HG03442 (cell line): Measurements from ENCODE around the gene CHTOP.
"Not testable (repeated sequence)": the region's sequence is repeated elsewhere in the genome, so short reads cannot be mapped to it uniquely, and the experiment has no call there.

Source experiments
- ATAC-seq: cut with Tn5 transposase; IDR thresholded peaks from one replicate; pipeline ENCODE4 v1.9.1; 2021; ENCODE audit warnings: mild to moderate bottlenecking, moderate library complexity; ENCODE audit not compliant: unreplicated experiment

CHTOP gene

DNA sequence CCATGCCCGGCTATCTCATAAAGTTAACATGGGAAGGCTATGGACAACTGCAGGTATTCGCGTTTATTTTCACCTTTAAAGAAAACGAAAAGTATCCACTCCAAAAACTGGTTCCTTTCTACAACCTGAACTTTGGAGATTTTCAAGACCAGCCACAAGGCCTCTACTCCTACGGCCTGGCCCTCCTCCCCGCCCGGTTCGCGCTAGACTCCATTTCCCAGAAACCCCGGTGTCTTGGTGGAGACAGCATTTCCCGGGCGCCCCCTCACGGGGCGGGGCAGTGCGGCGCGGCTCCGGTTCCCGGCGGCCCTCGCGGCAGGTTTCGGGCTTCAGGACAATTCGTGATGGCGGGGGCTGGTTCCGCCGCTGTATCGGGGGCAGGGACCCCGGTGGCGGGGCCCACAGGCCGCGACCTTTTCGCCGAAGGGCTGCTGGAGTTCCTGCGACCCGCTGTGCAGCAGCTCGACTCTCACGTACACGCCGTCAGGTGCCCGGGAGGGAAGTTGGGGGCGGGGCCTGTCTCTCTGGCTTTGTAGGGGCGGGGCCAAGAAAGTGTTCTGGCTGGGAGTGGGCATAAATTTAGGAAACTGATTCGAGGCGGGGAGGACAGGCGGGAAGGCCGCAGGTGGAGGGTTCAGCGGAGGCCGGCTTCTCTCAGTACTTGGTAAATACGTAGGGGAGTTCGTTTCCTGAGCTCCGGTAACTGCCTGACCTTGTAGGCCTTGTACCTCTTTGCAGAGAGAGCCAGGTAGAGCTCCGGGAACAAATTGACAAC, 24.7 kb downstream of the CHTOP start, which contains the start of gene SNAPIN:
Gene SNAPIN, plus strand, starts transcription at position 304 of the 775 bp plus-strand sequence. Its CDS starts 41 bp downstream, at position 345.
- ATAC-seq = peak; percentile 86

DNA sequence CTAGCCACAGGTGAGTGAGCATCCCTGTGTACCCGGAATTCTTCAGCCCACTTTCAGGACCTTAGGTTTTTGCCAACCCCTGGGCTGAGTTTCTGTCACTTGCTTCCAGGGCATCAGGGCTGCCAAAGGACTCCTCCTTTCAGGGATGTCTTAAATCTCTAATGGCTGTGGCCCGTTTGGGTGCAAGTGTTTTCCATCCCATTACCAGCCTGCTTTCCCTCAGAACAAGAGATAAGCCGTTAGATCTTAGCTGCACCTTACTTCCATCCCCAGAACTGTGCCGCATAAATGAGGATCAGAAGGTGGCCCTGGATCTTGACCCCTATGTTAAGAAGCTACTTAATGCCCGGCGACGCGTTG, 25.3 kb downstream of the CHTOP start:
- ATAC-seq = no peak

DNA sequence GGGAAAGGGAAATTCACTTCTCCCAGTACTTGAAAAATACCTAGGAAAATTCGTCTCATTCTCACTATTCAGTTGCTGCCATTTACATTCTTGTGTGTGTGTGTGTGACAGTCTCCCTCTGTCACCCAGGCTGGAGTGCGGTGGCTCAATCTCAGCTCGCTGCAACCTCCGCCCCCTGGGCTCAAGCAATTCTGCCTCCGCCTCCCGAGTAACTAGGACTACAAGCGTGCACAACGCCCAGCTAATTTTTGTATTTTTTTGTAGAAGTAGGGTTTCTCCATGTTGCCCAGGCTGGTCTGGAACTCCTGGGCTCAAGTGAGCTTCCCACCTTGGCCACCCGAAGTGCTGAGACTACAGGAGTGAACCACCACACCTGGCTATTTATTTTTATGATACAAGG, 25.8 kb downstream of the CHTOP start:
- no peak for ATAC-seq

DNA sequence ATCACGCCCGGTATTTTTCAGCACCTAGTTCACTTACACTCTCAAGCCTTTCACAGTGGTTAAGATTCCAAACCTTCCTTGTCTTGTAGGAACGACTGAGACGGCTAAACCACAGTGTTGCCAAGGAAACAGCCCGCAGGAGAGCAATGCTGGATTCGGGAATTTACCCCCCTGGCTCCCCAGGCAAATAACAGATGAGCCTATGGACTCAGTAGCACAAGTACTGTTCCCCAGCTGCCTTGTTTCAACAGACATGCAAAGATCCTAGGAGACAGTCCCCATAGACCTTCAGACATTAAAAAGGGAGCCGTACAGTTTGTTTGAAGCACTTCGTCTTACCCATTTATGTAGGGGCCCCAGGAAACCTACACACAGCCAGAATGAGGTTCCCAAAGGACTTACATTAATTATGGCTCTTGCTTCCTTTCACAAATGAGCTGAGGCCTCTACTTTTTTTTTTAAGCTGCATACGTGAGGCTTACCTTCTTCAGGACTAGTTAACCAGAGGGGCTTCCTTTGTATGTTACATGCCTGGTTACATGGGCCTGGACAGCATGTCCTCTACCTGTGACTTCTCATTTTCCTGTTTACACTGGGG, 27.3 kb downstream of the CHTOP start:
- no peak for ATAC-seq

DNA sequence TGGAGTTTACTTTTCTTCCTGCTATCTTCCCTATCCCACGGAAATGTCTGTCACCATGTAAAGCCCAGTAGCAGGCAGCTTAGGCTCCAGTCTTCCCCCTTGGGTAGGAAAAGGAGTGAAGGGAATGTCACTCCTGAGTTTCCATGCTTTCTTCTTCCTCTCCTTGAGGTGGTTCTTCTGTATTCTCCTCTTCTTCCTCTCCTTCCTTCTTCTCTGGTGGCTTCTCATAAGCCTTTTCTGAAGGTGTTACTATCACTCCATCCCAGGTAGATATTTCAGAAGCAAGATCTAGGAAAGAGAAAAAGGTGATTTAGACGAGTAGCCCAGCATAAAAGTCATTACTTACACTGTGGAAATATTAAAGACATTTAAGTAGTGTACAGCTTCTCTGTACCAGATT, 28.4 kb downstream of the CHTOP start:
- ATAC-seq = no peak

DNA sequence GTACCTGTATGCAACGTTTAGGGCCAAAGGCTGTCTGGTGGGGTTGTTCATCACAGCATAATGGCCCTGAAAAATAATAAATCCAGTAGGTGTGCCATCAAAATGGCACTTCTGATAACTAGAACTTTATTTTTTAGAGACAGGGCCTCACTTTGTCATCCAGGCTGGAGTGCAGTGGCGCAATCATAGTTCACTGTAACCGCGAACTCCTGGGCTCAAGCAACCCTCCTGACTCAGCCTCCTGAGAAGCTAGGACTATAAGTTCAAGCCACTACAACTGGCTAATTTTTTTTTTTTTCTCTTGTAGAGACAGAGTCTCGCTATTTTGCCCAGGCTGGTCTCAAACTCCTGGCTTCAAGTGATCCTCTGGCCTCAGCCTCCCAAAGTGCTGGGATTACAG, 29.3 kb downstream of the CHTOP start:
- ATAC-seq = no peak

DNA sequence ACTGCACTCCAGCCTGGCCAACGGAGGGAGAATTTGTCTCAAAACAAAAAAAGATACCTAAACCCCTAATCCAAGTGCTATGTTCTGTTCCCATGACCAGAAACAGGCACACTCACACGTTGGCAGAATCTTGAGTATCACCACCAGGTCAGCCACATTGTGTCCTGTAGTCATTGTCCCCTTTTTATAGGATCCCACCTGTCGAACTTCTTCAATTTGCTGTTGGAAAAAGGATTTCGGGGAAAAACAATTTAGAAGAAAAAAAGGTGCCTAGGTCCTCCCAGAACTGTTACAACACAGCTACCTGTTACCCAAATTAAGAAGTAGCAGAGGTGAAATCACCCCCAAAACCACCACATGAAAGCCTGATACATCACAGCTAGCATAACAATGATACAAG, 33.6 kb downstream of the CHTOP start:
- no peak for ATAC-seq

DNA sequence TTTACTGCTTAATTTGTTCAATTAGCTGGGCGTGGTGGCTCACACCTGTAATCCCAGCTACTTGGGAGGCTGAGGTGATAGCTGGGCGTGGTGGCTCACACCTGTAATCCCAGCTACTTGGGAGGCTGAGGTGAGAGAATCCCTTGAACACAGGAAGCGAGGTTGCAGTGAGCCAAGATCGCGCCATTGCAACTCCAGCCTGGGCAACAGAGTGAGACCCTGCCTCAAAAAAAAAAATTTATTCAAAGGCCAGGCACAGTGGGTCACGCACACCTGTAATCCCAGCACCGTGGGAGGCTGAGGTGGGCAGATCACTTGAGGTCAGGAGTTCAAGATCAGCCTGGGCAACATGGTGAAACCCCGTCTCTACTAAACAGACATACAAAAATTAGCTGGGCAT, 34.8 kb downstream of the CHTOP start:
- ATAC-seq = not testable (repeated sequence)

DNA sequence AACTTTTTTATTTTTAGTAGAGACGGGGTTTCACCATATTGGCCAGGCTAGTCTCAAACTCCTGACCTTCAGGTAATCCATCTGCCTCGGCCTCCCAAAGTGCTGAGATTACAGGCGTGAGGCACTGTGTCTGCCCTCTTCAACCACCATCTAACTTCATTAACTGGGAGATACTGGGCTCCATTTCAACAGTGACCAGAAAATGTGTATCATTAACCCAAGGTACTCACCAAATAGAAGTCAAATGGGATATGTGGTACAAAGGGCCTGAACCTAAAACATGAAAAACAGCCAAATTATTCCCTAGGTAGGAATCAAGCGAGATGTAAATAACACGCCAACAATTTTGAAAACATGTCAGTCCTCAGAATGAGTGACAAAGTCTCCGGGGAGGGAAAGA, 35.7 kb downstream of the CHTOP start:
- ATAC-seq = no peak

DNA sequence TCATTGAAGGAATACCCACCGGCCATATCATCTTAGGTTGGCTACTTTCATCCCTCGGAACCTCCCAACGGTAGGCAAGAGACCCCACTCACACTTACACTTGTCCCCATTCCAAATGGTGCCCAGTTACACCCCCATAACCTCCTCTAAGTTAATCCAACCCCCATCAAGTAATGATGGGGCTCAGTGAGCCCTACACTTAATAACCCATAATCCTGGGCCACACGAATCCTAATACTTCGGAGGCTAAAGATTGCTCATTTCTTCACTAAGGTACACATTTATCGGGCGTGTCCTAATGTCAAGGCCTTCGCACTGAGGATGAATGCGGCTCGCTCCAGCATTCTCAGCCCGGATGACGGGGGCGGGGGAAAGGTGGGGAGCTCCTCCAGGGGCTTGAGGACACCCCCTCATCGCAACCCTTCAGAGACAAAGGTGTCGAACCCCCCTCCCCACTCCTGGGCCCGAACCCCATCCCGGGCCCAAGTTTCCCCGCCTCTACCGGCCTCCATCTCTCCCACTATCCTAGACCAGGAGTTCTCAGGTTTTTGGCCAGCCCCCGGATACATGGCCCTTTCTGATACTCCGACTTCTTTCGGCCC, 36.5 kb downstream of the CHTOP start:
- ATAC-seq = no peak

DNA sequence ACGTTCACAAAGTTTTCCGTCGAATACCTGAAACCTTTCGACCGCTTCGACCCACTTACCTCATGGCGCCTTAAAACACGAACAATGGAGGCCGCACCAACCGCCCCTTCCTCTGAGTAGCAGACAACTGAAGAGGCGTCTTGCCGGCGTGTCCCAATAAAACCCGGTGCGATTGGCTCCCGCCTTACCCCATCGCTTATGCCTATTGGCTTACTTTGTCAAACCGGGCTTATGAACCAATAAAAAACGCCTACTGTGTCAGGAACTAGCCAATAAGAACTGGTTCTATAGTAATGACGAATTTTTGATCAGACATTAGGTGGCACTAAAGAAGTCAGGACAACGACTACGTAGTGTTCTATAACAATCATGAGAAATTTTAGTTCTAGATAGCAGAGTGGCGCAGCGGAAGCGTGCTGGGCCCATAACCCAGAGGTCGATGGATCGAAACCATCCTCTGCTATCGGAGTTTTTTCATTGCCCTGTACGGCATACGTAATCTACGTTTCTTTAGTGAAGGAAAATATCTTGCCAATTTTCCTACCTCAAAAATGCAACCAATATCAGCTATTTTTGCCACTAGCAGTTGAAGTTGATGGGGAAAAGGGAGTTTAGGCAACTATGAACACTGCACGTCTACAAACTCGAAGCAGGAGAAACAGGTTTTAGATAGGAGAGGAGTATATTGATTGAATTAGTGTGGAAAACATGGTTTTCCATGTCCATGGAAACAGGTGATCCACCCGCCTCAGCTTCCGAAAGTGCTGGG, 37.2 kb downstream of the CHTOP start, which contains the start of gene ILF2:
Gene ILF2, minus strand, starts transcription at position 135 of the 769 bp plus-strand sequence. Its CDS starts 71 bp downstream, at position 64.
- peak; percentile 87 for ATAC-seq

DNA sequence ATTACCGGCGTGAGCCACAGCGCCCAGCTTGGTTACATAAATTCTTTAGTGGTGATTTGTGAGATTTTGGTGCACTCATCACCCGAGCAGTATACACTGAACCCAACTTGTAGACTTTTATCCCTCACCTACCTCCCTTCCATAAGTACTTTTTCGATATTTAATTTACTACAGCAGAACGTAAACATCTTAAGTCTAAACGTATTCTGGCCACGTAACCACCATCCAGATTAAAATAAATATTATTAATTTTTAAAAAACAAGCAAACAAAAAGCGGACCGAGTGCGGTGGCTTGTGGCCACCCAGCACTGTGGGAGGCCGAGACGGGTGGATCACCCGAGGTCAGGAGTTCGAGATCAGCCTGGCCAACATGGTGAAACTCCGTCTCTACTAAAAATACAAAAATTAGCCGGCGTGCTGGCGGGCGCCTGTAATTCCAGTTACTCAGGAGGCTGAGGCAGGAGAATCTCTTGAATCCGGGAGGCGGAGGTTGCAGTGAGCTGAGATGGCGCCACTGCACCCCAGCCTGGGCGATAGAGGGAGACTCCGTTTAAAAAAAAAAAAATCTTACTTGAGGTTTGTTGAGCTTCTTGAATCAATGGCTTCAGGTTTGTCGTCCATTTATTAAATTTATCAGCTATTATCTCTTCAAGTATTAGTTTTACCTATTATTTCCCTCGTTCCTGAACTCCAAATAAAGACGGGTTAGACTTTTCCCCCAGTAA, 37.9 kb downstream of the CHTOP start:
- peak; percentile 10 for ATAC-seq

DNA sequence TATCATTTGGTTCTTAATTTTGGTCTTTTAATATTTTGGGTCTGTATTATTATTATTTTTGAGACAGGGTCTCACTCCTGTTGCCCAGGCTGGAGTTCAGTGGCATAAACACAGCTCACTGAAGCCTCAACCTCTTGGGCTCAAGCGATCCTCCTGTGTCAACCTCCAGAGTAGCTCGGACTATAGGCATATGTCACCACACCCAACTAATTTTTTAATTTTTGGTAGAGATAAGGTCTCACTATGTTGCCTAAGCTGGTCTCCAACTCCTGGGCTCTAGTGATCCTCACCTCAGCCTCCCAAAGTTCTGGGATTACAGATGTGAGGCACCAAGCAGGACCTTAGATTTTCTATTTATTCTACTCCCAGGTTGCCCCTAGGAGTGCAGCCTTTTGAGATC, 39.6 kb downstream of the CHTOP start:
- ATAC-seq = no peak

DNA sequence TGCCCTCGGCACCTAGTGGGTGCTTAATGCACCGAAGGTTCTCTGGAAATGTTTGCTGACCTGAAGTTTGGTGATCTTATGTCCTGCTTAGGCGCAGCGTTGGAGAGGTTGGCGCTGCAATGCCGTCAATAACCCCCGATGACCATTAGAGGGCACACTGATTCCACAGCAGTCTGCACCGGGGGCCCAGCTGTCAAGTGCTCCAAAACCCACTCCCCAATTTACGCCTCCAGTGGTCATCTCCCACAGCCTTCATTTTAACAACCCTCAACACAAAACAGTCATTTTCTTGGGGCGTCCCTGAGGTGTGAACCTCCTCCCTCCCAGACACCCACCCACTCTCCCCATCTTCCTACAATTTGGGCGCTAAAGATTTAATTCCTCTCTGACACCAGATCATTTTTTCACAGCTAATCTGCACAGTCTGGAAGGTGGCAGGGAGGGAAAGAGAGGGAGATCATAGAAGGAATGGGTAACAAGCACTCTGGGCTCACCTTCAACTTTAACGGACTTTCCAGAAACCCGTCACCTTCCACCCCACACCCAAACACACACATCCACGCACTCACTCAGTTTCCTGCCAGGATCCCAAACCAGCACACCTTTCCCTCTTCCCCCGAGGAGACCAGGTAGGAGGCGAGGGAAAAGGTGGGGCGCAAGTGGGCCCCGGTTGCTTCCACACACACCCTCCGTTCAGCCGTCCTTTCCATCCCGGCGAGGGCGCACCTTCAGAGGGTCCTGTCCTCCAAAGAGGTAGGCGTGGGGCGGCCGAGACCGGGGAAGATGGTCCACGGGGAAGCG, 44.1 kb downstream of the CHTOP start:
- ATAC-seq = no peak

DNA sequence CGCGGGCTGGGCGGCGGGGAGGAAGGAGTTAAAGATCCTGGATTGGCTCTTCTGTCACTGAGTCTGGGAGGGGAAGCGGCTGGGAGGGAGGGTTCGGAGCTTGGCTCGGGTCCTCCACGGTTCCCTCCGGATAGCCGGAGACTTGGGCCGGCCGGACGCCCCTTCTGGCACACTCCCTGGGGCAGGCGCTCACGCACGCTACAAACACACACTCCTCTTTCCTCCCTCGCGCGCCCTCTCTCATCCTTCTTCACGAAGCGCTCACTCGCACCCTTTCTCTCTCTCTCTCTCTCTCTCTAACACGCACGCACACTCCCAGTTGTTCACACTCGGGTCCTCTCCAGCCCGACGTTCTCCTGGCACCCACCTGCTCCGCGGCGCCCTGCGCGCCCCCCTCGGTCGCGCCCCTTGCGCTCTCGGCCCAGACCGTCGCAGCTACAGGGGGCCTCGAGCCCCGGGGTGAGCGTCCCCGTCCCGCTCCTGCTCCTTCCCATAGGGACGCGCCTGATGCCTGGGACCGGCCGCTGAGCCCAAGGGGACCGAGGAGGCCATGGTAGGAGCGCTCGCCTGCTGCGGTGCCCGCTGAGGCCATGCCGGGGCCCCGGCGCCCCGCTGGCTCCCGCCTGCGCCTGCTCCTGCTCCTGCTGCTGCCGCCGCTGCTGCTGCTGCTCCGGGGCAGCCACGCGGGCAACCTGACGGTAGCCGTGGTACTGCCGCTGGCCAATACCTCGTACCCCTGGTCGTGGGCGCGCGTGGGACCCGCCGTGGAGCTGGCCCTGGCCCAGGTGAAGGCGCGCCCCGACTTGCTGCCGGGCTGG, 44.9 kb downstream of the CHTOP start, which contains the start of gene NPR1:
Gene NPR1, plus strand, starts transcription at position 170 of the 818 bp plus-strand sequence. Its CDS starts 421 bp downstream, at position 591.
- ATAC-seq = no peak

DNA sequence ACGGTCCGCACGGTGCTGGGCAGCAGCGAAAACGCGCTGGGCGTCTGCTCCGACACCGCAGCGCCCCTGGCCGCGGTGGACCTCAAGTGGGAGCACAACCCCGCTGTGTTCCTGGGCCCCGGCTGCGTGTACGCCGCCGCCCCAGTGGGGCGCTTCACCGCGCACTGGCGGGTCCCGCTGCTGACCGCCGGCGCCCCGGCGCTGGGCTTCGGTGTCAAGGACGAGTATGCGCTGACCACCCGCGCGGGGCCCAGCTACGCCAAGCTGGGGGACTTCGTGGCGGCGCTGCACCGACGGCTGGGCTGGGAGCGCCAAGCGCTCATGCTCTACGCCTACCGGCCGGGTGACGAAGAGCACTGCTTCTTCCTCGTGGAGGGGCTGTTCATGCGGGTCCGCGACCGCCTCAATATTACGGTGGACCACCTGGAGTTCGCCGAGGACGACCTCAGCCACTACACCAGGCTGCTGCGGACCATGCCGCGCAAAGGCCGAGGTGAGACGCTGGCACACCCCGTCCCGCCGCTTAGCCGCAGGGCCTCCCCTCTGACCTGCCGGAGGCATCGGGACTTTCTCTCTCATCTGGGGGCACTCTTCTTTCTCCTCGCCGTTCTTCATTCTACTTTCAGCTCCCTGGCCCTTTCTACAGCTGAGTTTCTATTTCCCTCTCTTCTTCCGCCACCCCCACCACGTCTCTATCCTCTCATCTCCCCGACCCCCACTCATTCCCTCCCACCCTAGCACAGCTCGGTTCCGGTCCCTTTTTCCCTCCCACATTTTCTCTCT, 45.7 kb downstream of the CHTOP start:
- ATAC-seq = no peak

DNA sequence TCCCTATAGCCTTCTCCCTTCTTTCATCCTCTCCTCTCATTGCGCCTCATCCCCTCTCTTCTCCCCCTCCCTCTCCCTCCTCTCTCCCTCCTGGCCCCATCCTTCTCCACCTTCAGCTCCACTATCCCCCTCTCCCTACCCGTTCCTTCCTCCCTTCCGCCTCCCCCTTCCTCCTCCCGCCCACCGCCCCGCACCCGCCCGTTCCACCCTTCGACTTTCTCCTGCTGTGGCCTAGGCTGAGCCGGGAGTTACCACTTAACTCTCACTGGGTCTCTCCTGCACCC, 46.2 kb downstream of the CHTOP start:
- no peak for ATAC-seq

DNA sequence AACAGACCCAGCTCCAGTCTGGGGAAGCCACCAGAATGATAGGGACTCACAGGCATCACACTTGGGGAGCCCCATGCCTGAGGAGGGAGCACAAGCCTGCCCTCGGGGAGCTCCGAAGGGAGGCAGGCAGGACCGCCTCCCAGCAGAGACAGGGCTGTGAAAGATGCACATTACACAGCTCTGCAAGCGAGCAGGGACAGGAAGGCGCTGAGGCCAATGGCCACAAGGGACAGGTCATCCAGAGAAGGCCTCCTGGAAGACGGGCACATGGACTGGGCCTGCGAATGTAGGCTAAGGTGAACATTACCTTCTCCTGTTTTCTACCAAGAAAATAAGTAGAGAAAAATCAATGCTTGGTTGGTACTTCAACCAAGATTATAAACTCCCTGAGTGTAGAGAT, 48.9 kb downstream of the CHTOP start:
- no peak for ATAC-seq
